ENCODE data around the gene NT5C1B.

Gene NT5C1B

DNA sequence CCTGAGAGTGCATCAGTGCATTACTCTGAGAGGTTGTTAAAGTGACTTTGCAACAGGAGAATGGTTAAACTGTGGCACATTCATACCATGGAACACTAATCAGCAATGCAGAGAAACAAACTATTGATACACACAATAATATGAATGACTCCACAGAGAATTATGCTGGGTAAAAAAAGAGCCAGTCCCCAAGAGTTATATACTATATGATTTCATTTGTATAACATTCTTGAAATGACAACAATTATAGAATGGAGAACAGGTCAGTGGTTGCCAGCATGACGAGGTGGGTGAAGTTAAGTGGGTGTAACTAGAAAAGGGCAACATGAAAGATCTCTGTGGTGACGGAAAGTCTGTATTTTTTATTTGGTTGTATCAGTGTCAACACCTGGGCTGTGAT, 3.0 kb upstream of the NT5C1B start:
- no peak overlapping the region for H3K4me3 Mint-ChIP-seq
- no peak for DNase-seq (ENCODE audit: low spot score)
- no peak overlapping the region for H3K27ac Mint-ChIP-seq
- no peaks in the 10 kb centered on the region for H3K4me1 Mint-ChIP-seq (ENCODE audit: low read depth)
- H3K36me3 Mint-ChIP-seq (ENCODE audit: low read depth), result no peaks in the 10 kb centered on the region
- no peaks in the 10 kb centered on the region for H3K27me3 Mint-ChIP-seq (ENCODE audit: low read depth)
- H3K9me3 Mint-ChIP-seq, result no peaks in the 10 kb centered on the region

- no peak for DNase-seq (ENCODE audit: low spot score)
- Mint-ChIP-seq H3K27me3 (ENCODE audit: low read depth) (no peaks in the 10 kb centered on the region), H3K36me3 (ENCODE audit: low read depth) (no peaks in the 10 kb centered on the region), H3K9me3 (no peaks in the 10 kb centered on the region), H3K27ac (no peak overlapping the region), H3K4me1 (ENCODE audit: low read depth) (no peaks in the 10 kb centered on the region), H3K4me3 (no peak overlapping the region)
Observed at GRCh38 chr2:18588802-18589201, 567 bp downstream of the NT5C1B start.

DNA sequence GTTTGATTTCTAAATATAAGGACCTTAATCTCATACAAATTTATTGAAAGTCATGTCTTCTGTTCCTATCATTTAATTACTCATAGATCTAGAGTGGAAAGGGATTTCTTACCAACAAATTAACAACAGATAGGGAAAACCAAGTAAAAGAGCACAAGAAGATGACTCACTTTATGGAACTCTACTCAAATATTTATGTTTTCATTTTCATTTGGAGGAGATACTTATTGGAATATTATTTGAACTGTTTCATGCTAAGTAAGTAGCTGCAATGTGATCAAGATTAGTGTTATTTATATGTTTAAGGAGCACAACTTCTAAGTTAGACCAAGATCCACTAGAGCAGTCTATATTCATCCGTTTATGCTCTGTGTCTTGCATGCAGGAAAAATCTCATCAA, 1.3 kb downstream of the NT5C1B start:
- Mint-ChIP-seq H3K4me3 (no peak overlapping the region), H3K4me1 (ENCODE audit: low read depth) (no peaks in the 10 kb centered on the region), H3K27ac (no peak overlapping the region), H3K9me3 (no peaks in the 10 kb centered on the region), H3K36me3 (ENCODE audit: low read depth) (no peaks in the 10 kb centered on the region), H3K27me3 (ENCODE audit: low read depth) (no peaks in the 10 kb centered on the region)
- DNase-seq (ENCODE audit: low spot score), result no peak

DNA sequence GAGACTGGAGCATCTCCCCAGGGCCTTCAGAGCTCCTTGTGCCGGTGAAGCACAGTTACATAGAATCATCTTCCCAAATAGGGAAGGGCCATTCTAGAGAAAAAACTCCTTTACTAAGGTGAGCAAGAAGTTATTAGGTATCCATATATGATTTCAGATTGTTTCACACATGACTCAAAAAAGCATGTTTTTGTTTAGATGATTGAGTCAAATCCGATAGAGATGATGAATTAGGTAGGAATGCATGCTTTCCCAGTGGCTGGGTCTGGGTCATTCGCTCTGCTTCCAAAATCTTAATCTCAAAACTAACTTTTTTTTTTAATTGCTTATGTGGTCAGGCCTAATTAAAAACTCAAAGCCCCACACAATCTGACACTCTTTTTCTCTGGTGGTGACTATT, 3.8 kb downstream of the NT5C1B start:
- DNase-seq (ENCODE audit: low spot score), result no peak
- no peak overlapping the region for H3K4me3 Mint-ChIP-seq
- H3K27me3 Mint-ChIP-seq (ENCODE audit: low read depth), result no peaks in the 10 kb centered on the region
- no peak overlapping the region for H3K27ac Mint-ChIP-seq
- H3K4me1 Mint-ChIP-seq (ENCODE audit: low read depth), result no peaks in the 10 kb centered on the region
- H3K36me3 Mint-ChIP-seq (ENCODE audit: low read depth), result no peaks in the 10 kb centered on the region
- no peaks in the 10 kb centered on the region for H3K9me3 Mint-ChIP-seq

DNA sequence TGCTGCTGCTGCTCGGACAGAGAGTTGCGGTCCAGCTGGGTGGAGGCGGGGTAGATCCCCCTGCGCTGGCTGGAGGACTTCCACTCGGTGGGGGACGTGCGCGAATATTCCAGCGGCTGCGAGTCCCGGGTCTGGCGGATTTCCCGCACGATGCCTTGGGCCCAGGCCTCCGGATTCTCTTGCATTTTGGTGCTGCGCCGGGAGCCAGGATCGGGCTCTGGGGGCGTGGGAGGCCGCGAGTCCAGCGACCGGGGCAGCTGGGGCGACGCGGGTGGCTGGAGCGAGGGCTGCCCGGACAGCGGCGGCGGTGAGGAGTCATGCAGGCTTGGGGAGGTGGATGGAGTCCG, 4.8 kb downstream of the NT5C1B start:
- no peaks in the 10 kb centered on the region for H3K27me3 Mint-ChIP-seq (ENCODE audit: low read depth)
- H3K4me1 Mint-ChIP-seq (ENCODE audit: low read depth), result no peaks in the 10 kb centered on the region
- H3K4me3 Mint-ChIP-seq, result no peak overlapping the region
- no peak for DNase-seq (ENCODE audit: low spot score)
- no peak overlapping the region for H3K27ac Mint-ChIP-seq
- peaks cover under 1% of the 10 kb centered on the region for H3K9me3 Mint-ChIP-seq
- H3K36me3 Mint-ChIP-seq (ENCODE audit: low read depth), result no peaks in the 10 kb centered on the region

GRCh38 chr2:18583905-18584607, 5.3 kb downstream of the NT5C1B start:
- Mint-ChIP-seq H3K4me3 (no peak overlapping the region), H3K4me1 (ENCODE audit: low read depth) (no peaks in the 10 kb centered on the region), H3K9me3 (peaks cover 6% of the 10 kb centered on the region), H3K36me3 (ENCODE audit: low read depth) (no peaks in the 10 kb centered on the region), H3K27me3 (ENCODE audit: low read depth) (no peaks in the 10 kb centered on the region), H3K27ac (no peak overlapping the region)
- DNase-seq (ENCODE audit: low spot score), result no peak

DNA sequence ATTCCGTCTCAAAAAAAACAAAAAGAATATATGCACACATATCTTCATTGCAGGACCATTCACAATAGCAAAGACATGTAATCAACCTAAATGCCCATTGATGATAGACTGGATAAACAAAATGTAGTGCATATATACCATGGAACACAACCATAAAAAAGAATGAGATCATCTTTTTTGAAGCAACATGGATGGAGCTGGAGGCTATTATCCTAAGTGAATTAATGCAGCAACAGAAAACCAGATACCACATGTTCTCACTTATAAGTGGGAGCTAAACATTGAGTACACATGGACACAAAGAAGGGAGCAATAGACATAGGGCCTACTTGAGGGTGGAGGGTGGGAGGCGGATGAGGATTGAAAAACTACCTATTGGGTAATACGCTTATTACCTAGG, 8.8 kb downstream of the NT5C1B start:
- Mint-ChIP-seq H3K36me3 (ENCODE audit: low read depth) (no peaks in the 10 kb centered on the region), H3K4me3 (no peak overlapping the region), H3K27ac (no peak overlapping the region), H3K27me3 (ENCODE audit: low read depth) (peaks cover 4% of the 10 kb centered on the region), H3K9me3 (peaks cover 23% of the 10 kb centered on the region), H3K4me1 (ENCODE audit: low read depth) (no peaks in the 10 kb centered on the region)
- no peak for DNase-seq (ENCODE audit: low spot score)

DNA sequence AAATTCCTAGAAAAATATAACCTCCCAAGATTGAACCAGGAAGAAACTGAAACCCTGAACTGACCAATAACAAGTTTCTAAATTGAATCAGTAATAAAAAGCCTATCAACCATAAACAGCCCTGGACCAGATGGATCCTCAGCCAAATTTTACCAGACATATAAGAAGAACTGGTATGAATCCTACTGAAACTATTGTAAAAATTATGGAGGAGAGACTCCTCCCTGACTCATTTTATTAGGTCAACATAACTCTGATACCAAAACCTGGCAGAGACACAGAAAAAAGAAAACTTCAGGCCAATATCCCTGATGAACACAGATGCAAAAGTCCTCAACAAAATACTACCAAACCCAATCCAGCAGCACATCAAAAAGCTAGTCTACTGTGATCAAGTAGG, 11.3 kb downstream of the NT5C1B start:
- H3K4me3 Mint-ChIP-seq, result no peak overlapping the region
- H3K9me3 Mint-ChIP-seq, result peaks cover 23% of the 10 kb centered on the region
- no peaks in the 10 kb centered on the region for H3K36me3 Mint-ChIP-seq (ENCODE audit: low read depth)

GRCh38 chr2:18566145-18566769, 23.1 kb downstream of the NT5C1B start:
- Mint-ChIP-seq H3K9me3 (peaks cover 7% of the 10 kb centered on the region), H3K36me3 (ENCODE audit: low read depth) (peaks cover 3% of the 10 kb centered on the region), H3K4me3 (no peak overlapping the region), H3K27ac (no peak overlapping the region), H3K4me1 (ENCODE audit: low read depth) (peaks cover 2% of the 10 kb centered on the region), H3K27me3 (ENCODE audit: low read depth) (no peaks in the 10 kb centered on the region)
- DNase-seq (ENCODE audit: low spot score), result no peak

More for the DNA sequence above, 11.3 kb downstream of the NT5C1B start:
- H3K27ac Mint-ChIP-seq, result no peak overlapping the region
- no peaks in the 10 kb centered on the region for H3K4me1 Mint-ChIP-seq (ENCODE audit: low read depth)
- DNase-seq (ENCODE audit: low spot score), result no peak
- H3K27me3 Mint-ChIP-seq (ENCODE audit: low read depth), result peaks cover 4% of the 10 kb centered on the region

GRCh38 chr2:18560797-18561085, 28.6 kb downstream of the NT5C1B start:
- DNase-seq (ENCODE audit: low spot score), result no peak
- Mint-ChIP-seq H3K36me3 (ENCODE audit: low read depth) (peaks cover 12% of the 10 kb centered on the region), H3K27ac (peak overlapping the region; percentile 90), H3K9me3 (no peaks in the 10 kb centered on the region), H3K4me3 (peak overlapping the region; percentile 89), H3K27me3 (ENCODE audit: low read depth) (no peaks in the 10 kb centered on the region), H3K4me1 (ENCODE audit: low read depth) (peaks cover 21% of the 10 kb centered on the region)

DNA sequence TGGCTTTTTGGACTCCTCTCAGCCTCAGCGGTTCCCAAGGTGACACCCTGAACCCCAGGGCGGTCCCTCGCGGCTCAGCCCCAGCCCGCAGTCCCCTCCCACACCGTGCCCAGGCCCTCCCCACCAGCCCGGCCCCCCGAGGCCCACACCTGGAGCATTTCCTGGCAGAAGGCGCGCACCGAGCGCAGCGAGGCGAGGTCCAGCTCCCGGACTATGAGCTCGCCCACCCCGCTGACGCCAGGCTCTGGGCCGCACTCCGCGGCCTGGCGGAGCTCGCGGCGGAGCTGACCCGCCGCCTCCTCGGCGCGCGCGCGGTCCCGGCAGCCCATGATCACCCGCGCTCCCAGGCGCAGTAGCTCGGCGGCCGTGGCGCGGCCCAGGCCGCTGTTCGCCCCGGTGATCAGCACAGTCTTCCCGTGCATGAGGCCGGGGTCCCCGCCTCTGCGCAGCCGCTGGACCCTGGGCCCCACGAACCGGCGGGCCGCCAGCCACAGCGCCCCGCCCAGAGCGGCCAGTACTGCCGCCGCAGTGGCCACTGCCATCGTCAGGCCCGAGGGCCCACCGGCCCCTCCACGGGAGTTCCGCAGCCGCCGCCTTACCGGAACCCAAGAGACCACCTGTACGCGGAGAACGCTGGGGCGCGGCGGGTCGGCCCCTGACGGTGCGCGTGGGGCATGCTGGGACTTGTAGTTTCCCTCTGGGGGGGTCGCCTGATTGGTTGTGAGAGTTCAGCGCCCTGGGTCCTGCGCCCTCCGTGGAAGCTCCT, 29.2 kb downstream of the NT5C1B start, which contains the start of gene RDH14:
TSS of gene RDH14 (minus strand) at position 623 of the 766 bp plus-strand sequence. CDS start at position 542, 81 bp downstream.
- peak; percentile 88 for DNase-seq (ENCODE audit: low spot score)
- no peaks in the 10 kb centered on the region for H3K9me3 Mint-ChIP-seq
- peaks cover 21% of the 10 kb centered on the region for H3K4me1 Mint-ChIP-seq (ENCODE audit: low read depth)
- H3K4me3 Mint-ChIP-seq, result peak within 1 kb of the TSS; percentile 90
- no peaks in the 10 kb centered on the region for H3K27me3 Mint-ChIP-seq (ENCODE audit: low read depth)
- peaks cover 16% of the 10 kb centered on the region for H3K36me3 Mint-ChIP-seq (ENCODE audit: low read depth)
- peak within 1 kb of the TSS; percentile 94 for H3K27ac Mint-ChIP-seq

DNA sequence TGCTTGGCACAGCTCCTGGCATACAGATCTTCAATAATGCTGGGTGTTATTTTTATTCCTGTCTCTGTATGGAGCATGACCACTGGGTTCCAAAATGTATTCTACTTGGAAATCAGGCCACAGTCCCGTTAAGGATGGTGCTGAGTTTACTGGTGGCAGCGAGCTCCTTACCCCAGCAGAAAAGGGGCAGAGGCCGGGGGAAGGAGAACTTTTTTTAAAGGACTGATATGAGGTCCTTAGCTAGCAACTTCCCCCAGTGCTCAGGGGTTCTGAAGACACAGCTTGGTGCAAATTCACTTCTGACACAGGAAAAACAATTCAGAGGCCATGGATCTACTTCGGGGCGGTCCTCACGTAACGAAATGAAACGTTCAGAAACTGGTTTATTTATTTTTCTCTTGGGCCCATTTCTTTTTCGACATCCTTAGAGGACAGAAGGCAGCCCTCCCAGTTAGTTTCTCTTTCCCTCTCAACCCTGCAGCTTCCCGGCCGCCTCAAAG, 29.8 kb downstream of the NT5C1B start:
- Mint-ChIP-seq H3K36me3 (ENCODE audit: low read depth) (peaks cover 20% of the 10 kb centered on the region), H3K4me1 (ENCODE audit: low read depth) (peaks cover 21% of the 10 kb centered on the region), H3K4me3 (peak overlapping the region; percentile 90), H3K27me3 (ENCODE audit: low read depth) (no peaks in the 10 kb centered on the region), H3K9me3 (no peaks in the 10 kb centered on the region), H3K27ac (peak overlapping the region; percentile 94)
- no peak for DNase-seq (ENCODE audit: low spot score)

DNA sequence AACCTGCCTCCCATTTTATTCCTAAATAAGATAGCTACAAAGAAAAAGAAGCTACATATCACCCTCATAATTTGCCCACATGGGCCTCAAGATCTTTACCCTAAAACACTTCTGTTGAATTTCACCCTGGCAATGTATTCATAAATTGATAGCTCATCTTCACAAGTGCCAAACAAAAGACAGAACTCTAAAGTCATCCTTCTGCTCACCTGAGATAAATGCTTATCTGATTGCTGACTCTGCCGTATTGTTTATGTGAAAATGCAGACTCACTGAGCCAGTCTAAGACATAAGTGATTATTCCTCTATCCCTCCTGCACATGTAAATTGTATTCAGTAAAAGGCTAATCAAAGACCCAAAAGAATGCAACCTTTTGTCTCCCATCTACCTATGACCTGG, 30.9 kb downstream of the NT5C1B start:
- DNase-seq (ENCODE audit: low spot score), result no peak
- Mint-ChIP-seq H3K4me3 (no peak overlapping the region), H3K27ac (no peak overlapping the region), H3K27me3 (ENCODE audit: low read depth) (no peaks in the 10 kb centered on the region), H3K36me3 (ENCODE audit: low read depth) (peaks cover 26% of the 10 kb centered on the region), H3K9me3 (no peaks in the 10 kb centered on the region), H3K4me1 (ENCODE audit: low read depth) (peaks cover 24% of the 10 kb centered on the region)

DNA sequence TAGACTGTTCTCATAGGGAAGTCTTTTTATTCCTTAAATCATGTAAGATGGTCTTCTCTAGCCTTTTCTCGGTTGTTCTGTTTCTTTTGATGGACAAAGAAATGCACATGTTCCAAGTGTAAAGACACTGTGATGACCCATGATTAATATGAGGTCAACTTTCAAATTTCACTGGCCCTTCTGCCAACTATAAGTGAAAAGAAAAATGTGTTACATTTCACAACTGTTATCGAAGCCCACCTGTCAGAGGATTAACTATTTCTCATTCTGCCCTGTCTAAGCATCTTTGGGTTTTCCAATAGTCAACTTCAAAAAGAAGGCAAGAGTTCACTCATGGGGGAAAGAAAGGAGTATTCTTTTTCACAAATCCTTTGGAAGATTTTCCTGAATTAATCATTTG, 32.2 kb downstream of the NT5C1B start:
- Mint-ChIP-seq H3K4me1 (ENCODE audit: low read depth) (peaks cover 26% of the 10 kb centered on the region), H3K36me3 (ENCODE audit: low read depth) (peaks cover 30% of the 10 kb centered on the region), H3K9me3 (no peaks in the 10 kb centered on the region), H3K4me3 (no peak overlapping the region), H3K27me3 (ENCODE audit: low read depth) (no peaks in the 10 kb centered on the region), H3K27ac (no peak overlapping the region)
- no peak for DNase-seq (ENCODE audit: low spot score)
